GM23248 (cell line): ENCODE results near the gene WDR38.

Source experiments
- EZH2 ChIP-seq: fragments of 200-600 bp; sonication (generic); IDR thresholded peaks from 2 replicates; pipeline ENCODE4 v1.6.1; 2018; ENCODE audit warnings: antibody characterized with exemption, mild to moderate bottlenecking; ENCODE audit not compliant: insufficient read depth, poor library complexity, severe bottlenecking
- EZH2phosphoT487 ChIP-seq: fragments of 200-600 bp; sonication (generic); IDR thresholded peaks from 2 replicates; pipeline ENCODE4 v1.6.1; 2018; ENCODE audit warnings: antibody characterized with exemption, moderate library complexity, mild to moderate bottlenecking, low read depth; ENCODE audit not compliant: insufficient read depth

GRCh38 chr9:124810663-124811355 lies 42.5 kb upstream of the WDR38 start:
- TF ChIP-seq EZH2: no peak
- TF ChIP-seq EZH2phosphoT487: no peak
